ENCODE results near the gene RAB3GAP2. TPM values are rescaled to one million over a fixed set of nuclear protein-coding genes. Genes with fewer than 3 reads are reported as not detected.

The RAB3GAP2 gene
- total RNA-seq, 4 donors from 2014 or later: 23.6 to 33.8 (median 27.7) TPM

GRCh38 chr1:220144051-220144450 lies 128.2 kb downstream of the RAB3GAP2 start:
- no peak overlapping the region for H3K4me3 ChIP-seq
- H3K27ac ChIP-seq: no peak overlapping the region
- no peaks in the 10 kb centered on the region for H3K9me3 ChIP-seq
- no peak for DNase-seq
- no peaks in the 10 kb centered on the region for H3K27me3 ChIP-seq
- no peaks in the 10 kb centered on the region for H3K4me1 ChIP-seq
- peaks cover 0 to 81% (median 0%) of the 10 kb centered on the region in 3 donors for H3K36me3 ChIP-seq
- TF ChIP-seq POLR2A (IDR thresholded peaks at IDR 0.05) (no peak), CTCF (IDR thresholded peaks at IDR 0.05) (no peak)

DNA sequence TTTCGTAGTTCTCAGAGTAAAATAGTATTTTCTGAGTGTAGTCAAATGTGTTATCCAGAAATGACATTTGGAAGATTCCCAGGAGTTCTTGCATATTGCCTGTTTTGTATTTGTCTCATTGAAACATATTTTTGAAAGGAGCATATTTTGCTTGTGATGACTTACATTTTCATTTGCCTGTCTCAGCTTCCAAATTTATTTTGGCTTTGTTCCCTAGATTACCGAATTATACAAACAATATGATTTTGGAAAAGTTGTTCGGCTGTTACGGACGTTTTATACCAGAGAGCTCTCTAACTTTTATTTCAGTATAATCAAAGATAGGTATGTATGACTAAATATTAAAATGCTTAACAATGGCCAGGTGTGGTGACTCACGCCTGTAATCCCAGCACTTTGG lies 132.3 kb downstream of the RAB3GAP2 start:
- TF ChIP-seq CTCF (IDR thresholded peaks at IDR 0.05): no peak
- TF ChIP-seq POLR2A (IDR thresholded peaks at IDR 0.05): no peak
- DNase-seq: no peak
- H3K36me3 ChIP-seq: peaks cover 0 to 66% (median 0%) of the 10 kb centered on the region in 3 donors
- H3K9me3 ChIP-seq: no peaks in the 10 kb centered on the region
- H3K4me1 ChIP-seq: no peaks in the 10 kb centered on the region
- no peak overlapping the region for H3K27ac ChIP-seq
- H3K4me3 ChIP-seq: no peak overlapping the region
- no peaks in the 10 kb centered on the region for H3K27me3 ChIP-seq

DNA sequence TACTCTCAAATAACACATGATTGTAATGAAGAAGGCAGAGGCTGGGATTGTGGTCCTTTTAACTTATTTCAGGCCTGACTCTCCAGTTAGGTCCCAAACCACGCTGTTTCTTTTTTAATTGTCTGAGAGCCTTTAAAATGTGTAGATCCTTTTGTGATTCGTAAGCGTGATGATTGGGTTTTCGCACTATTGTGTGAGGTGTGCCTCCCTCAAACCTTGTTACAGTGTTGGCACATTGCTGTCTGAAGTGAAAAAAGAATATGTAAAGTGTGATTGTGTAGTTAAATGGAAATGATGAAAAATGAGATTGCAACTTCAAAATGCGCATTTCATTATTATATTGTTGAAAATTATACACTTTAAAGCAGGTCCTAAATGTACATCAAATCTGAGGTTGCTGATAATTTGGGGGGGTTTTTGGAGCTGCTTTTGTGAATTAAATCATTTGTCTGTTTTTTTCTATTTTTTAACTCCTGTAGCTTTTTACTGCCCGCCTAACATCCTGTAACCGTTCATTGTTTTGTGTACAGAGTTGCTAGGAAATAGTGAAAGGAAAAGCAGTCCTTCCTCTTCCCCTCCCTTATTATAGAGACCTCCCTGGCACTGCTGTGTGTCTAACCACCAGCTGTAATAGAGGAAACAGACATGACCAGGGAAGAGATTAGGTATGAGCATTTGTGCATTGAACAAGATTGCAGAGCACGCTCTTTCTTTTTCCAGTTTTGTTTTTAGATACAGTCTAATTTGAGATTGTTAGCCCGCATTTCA lies 135.1 kb downstream of the RAB3GAP2 start:
- peaks cover 0 to 63% (median 0%) of the 10 kb centered on the region in 3 donors for H3K36me3 ChIP-seq
- no peak for DNase-seq
- no peak overlapping the region for H3K4me3 ChIP-seq
- H3K9me3 ChIP-seq: no peaks in the 10 kb centered on the region
- no peak overlapping the region for H3K27ac ChIP-seq
- H3K27me3 ChIP-seq: no peaks in the 10 kb centered on the region
- TF ChIP-seq POLR2A (IDR thresholded peaks at IDR 0.05): no peak
- no peak for TF ChIP-seq CTCF (IDR thresholded peaks at IDR 0.05)
- H3K4me1 ChIP-seq: no peaks in the 10 kb centered on the region

DNA sequence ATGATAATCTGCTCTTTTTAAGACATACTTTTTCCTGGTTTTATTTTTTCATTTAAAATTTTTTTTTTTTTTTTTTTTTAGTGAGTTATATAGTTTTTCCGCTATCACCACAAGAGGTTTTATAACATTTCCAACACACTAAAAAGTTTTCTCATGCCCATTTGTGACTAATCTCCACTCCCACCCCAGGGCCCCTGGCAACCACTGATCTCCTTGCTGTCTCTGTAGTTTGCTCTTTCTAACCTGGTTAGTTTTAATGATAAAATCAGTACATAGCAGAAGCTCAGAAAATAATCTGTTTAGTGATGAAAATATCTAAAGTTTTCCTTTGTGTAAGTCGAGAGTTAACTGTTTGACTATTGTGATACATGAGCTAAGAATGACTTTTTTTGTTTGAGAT lies 136.5 kb downstream of the RAB3GAP2 start:
- peaks cover 0 to 49% (median 0%) of the 10 kb centered on the region in 3 donors for H3K36me3 ChIP-seq

GRCh38 chr1:220129479-220130210 lies 142.6 kb downstream of the RAB3GAP2 start:
- Histone ChIP-seq H3K4me3 (no peak overlapping the region), H3K36me3 (peaks cover 0 to 44% (median 0%) of the 10 kb centered on the region in 3 donors), H3K27me3 (no peaks in the 10 kb centered on the region), H3K9me3 (no peaks in the 10 kb centered on the region), H3K27ac (no peak overlapping the region), H3K4me1 (no peaks in the 10 kb centered on the region)
- TF ChIP-seq CTCF (IDR thresholded peaks at IDR 0.05): no peak
- no peak for TF ChIP-seq POLR2A (IDR thresholded peaks at IDR 0.05)
- DNase-seq: no peak

More for the DNA sequence above, 136.5 kb downstream of the RAB3GAP2 start:
- Histone ChIP-seq H3K4me3 (no peak overlapping the region), H3K4me1 (no peaks in the 10 kb centered on the region), H3K27ac (no peak overlapping the region), H3K27me3 (no peaks in the 10 kb centered on the region), H3K9me3 (no peaks in the 10 kb centered on the region)
- DNase-seq: no peak
- no peak for TF ChIP-seq POLR2A (IDR thresholded peaks at IDR 0.05)
- no peak for TF ChIP-seq CTCF (IDR thresholded peaks at IDR 0.05)
